Testis (tissue), 2 donors: Measurements from ENCODE around the gene WT1.

ENCODE experiments used
- CTCF ChIP-seq, 3 experiments: fragments of 450-650 bp in 2 of 3; fragments of 200-600 bp in 1 of 3; sonication (generic) in 1 of 3; IDR thresholded peaks; one replicate each; pipeline ENCODE4 v1.5.1; 2016 to 2019; ENCODE audit warnings: antibody characterized with exemption in 3 of 3, mild to moderate bottlenecking in 2 of 3, moderate library complexity in 1 of 3
- POLR2A ChIP-seq: fragments of 450-650 bp; IDR thresholded peaks from one replicate; pipeline ENCODE4 v1.6.1; 2017; ENCODE audit warnings: antibody characterized with exemption, mild to moderate bottlenecking, moderate library complexity

DNA sequence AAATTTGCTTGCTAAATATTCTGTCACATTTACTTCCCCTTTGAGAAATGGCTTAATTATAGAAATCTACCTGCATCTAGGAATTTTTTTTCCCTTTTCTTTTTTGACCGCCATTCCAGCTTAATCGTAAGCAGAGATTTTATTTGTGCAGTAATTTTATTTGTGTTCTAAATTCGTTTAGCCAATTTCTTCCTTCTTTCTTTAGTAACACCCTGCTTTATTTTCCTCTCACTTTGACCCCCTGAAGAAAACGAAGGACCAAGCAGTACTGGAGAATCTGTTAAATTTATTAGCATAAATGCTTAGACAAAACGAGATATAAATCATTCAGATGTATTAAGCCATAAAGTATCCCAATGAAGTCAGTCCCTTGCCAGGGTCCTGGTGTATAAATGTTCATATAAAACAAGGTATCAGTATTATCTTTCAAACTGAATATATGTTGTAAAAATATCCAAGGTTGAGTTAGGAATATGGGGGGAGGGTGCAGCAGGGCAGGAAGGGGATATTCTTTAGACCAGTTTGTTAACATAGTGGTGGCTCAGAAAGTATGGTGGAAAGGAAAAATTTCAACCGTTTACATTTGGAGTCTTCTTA, 5.1 kb upstream of the WT1 start:
- TF ChIP-seq CTCF (IDR thresholded peaks at IDR 0.05) (no peak), POLR2A (no peak)
